ENCODE measurements around the gene ZNF302.
A peak's percentile ranks its signal among the peaks of the same experiment; 100 is the strongest.
"Not testable (repeated sequence)": the region's sequence is repeated elsewhere in the genome, so short reads cannot be mapped to it uniquely, and the experiment has no call there.

The ZNF302 gene

DNA sequence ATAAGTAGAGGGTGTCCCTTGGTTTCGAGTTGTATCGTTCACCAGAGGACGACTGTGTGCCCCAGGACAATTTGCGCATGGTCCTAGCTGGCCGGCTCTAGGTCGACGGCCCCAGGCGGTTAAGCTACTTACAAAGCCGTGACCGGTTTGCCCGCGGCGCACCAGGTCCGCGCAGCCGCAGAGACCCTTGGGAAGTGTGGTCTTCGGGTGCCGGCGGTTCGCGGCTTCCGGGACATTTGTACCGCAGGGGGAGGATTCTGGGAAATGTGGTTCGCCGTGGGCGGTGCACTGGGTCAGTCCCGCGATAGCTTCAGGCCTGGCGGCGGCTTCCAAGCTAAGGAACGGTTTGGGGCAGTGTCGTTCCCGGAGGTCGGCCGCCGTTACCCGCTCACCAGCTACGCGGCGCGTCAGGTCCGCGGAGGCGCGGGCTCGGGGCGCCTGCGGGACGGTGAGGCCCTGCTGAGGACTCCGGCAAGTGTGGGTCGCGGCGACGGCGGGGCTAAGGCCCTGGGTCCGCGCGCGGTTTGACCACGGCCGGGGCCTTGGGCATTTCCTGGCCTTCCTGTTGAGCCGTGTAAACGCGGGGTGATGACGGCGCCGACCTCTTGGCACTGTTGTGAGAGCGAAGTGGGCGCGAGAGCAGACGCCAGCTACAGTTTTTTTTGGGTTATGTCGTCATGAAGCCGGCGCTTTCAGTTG lies at the start of gene ZNF302:
ZNF302 (plus strand) TSS at position 293 of the 699 bp plus-strand sequence. CDS start 1,127 bp downstream, outside the sequence.
- DNase-seq = peak; percentile 89

DNA sequence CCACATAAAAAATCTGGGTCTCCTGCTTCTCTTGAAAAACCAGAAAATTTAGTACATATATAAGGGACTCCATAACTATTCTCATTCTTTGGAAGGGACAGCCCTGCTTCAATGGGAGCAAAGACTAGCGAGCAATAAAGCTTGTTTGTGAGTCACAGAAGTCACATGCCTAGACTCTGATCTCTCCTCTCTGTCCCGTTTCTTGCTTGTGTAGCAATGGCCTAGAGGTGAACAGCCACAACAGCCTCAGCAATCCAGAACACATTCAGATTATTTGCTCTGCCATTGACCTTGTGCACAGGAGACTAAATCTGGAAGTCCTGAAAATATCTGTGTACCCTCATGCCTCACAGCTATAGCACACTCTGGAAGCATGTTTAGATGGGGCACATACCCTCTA lies 43.7 kb upstream of the ZNF302 start:
- no peak for DNase-seq

DNA sequence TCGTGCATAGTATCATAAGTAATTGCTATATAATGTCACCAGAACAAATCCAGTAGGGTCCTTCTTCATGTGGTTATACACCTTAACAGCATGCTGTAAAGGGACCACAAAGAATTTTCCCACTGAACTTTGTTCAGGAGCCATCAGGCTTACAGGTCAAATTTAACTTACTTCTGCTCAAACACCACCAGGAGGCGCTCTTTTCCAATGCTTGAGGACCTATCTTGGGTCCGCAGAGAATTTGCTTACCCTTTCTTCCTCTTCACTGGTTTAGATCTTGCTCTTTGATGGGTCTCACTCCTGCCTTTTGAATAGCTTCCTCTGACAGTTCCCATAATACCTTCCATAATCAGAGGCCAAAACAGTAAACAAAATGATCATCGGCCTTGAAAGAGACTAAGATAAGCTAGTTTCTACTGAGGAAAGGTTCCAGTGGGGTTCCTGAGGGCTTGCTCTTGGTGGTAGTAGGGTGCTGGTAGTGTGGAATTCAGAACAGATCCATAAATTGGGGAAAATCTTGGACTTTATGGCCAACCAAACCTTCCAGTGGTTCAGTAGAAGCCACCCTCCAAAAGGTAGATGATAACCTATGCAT lies 37.9 kb upstream of the ZNF302 start:
- DNase-seq = no peak

DNA sequence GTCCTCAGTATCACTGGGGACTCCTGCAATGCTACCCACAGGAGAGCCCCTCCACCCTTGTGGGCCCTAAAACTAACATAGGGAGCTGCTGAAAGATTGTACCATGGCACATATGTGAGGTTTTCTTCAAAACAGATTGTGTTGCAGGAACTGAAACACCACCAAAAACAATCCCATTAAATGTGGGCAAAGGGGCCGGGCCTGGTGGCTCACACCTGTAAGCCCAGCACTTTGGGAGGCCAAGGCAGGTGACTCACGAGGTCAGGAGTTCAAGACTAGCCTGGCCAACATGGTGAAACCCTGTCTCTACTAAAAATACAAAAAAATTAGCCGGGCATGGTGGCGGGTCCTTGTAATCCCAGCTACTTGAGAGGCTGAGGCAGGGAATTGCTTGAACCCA lies 35.2 kb upstream of the ZNF302 start:
- DNase-seq = no peak

DNA sequence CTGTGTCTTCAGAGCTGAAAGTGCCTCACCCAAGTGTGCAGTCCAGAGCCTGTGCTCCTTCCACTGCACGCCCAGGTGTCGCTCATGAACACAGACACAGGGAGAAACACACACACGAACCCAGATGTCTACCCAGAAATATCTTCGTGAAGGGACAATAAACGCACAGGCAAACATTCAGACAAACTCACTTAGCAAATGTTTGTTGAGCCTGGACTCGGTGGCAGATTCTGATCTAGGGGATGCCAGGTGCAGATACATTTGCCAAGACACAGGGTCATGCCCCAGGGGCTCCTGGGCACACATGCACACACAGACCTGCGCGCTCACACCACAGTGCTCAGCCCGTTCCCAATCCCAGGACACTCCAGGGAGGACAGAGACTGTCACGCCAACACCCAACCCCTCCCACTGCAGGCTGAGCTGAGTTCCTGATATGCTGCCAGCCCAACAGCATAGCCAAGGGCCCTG lies 32.5 kb upstream of the ZNF302 start:
- no peak for DNase-seq

DNA sequence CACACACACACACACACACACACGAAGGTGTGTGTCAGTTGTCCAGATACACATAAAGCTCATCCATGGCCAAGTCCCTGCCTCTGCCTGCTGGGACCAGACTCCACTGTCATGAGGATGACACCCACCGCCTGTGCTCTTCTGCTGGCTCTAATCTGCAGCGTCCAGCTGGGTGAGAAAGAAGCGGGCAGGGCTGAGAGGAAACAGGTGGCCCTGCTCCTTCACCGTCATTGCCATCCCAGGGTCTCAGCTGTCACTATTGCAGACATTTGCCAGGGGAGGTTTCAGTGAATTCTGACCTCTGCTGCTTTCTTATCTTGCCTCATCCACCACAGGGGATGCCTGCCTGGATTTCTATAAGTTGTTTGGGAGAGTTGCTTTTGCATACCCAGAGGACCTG lies 31.9 kb upstream of the ZNF302 start:
- no peak for DNase-seq

DNA sequence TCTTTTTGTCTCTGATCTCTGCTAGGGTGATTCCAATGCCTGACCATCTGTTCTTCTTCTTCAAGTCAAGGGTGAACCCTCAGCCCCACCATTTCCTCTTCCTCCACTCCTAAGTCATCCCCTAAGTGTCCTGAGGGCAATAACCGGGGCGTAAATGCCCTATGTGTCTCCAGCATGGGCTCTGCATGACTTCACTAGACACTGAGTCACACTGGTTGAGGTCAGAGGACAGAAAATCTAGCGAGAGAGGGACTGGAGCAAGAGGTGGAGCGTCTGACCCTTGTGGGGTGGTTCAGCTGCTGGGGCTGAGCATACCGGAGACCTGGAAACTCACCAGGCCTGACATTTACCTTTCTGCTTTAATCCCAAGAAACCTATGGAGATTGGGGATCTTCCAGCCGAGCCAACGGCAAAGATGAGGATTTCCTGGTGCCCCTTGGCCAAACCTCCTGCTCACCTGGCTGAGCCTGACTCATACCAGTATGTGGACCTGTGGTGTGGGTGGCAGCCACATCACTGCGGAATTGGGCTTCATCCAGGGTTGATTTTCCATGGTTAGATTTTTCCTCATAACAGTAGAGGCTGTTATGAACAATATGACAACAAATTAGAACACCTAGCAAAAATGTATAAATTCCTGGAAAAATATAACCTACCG lies 27.5 kb upstream of the ZNF302 start:
- no peak for DNase-seq

DNA sequence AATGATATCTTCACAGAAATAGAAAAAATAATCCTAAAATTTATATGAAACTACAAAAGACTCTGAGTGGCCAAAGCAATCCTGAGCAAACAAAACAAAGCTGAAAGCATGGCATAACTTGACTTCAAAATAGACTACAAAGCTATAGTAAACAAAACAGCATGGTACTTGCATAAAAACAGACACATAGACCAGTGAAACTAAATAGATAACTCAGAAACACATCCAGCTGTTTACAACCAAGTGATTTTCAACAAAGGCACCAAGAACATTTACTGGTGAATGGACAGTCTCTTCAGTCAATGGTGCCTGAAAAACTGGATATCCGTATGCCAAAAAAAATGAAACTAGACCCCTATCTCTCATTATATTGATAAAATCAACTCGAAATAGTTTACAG lies 25.7 kb upstream of the ZNF302 start:
- DNase-seq = no peak

DNA sequence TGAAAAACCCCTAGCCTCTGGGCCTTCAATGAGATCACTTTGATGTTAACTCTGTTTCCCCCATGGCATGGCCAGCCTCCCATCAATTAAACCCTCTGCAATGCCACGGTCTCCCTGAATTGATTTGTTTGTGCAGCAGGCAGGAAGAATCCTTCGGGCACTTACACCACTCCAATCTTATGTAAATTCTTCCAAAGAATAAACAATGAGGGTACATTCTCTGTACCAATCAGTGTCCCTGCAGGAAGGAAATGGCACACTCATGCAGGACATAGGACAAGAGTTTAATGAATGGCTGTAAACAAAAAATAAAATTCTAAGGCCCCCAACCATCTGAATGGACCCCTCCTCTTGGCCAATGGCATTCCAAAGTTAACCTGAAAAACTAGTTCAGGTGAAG lies 22.7 kb upstream of the ZNF302 start:
- DNase-seq = no peak

DNA sequence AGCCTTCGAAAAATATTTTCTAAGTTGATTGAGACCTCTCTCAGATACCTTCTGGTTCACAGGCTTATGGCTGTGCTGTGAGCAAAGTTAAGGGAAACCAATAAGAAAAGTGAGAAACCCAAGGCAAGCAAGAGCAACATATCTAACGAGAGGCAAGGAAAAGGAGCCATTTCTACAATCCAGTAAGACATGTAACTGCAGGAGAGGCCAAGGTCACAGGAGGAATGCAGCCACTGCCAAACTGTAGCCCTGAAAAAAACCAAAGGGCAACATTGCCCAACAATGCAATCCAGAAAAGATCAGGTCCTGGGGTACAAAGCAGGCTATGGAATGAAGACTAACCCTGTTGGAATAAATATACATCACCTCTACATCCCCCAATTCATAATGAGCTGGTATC lies 21.8 kb upstream of the ZNF302 start:
- no peak for DNase-seq

DNA sequence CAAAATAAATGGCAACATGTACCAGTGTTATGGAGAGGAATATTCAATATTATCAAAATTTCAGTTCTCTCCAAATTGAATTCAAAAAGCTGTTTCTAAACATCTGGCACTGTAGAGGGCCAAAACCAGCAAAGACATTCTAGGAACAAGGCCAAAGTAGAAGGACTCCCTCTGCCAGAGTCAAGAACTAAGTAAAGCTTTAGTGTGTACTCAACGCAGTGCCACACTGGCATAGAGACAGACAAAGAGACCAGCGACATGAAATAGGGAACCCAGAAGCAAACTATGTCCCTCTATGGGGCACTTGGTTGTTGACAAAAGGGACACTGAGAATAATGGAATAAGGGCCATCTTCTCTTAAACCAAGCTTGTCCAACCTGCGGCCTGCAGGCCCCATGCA lies 16.1 kb upstream of the ZNF302 start:
- DNase-seq = no peak

DNA sequence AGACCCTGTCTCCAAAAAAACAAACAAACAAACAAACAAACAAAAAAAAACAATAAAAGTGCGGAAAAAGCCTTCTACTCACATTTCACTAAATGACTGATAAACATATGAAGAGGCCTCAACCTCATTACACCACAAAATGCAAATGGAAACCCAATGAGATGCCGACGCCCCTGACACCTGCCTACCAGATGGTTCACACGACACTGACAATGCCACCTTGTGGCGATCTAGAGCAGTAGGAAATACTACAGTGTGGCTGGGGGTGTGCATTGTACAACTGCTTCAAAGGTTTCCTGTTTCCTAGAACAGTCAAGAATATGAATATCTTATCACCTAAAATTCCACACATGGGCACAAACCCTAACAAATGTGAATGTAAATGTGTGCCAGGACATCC lies 14.6 kb upstream of the ZNF302 start:
- no peak for DNase-seq

DNA sequence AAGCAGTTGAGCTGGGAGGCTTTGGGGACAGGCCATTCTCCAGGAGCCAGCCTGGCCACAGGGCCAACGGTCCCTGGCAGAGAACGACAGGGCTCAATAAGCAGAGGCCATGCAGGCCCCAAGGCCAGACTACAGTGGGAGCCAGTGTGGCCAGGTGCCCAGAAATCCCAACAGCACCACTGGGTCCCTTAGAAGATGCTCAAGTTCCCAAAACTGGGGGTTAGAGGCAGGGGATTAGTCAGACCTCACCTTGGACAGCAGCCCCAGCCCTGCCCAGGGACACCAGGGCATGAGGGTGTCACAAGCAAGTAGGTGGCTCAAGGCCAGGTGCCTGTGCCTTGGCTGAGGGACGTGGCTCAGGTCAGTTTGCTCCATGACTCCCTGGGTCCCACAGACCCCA lies 13.3 kb upstream of the ZNF302 start:
- DNase-seq = no peak

DNA sequence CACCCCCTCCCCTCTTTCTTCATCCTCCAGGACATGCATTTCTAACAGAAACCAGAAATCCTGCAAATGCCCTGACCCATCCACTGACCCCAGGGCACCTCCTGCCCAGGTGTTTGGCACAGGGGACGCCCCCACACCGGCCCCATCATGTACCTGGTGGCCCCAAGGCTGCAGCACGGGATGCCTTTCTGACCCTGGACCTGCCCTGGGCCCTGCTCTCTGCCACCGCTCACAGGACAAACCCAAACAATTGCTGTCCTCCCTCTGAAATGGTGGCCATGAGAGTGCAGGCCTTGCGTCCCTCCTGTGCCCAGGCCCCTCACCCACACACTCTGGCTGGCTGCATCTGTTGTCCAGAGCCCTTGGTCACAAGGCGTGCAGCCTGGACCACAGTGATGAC lies 12.6 kb upstream of the ZNF302 start:
- no peak for DNase-seq

DNA sequence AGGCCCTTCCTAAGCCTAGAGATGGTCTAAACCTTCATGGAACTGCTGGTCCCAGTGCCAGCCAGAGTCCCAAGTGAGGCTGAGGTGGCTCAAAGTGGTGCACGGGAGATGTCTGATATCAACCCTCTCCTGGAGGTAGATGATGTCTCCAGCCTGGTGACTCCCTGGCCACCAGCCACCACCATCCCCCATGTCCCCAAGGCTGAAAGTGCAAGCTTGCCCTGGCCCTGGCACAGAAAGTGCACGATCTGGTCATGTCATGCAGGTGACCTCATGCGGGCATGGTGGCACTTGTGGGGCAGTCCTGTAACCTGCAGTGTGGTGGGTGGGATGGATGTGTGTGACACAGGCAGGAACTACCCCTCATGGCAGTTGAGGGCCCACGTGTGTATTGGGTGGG lies 12.2 kb upstream of the ZNF302 start:
- not testable (repeated sequence) for DNase-seq

DNA sequence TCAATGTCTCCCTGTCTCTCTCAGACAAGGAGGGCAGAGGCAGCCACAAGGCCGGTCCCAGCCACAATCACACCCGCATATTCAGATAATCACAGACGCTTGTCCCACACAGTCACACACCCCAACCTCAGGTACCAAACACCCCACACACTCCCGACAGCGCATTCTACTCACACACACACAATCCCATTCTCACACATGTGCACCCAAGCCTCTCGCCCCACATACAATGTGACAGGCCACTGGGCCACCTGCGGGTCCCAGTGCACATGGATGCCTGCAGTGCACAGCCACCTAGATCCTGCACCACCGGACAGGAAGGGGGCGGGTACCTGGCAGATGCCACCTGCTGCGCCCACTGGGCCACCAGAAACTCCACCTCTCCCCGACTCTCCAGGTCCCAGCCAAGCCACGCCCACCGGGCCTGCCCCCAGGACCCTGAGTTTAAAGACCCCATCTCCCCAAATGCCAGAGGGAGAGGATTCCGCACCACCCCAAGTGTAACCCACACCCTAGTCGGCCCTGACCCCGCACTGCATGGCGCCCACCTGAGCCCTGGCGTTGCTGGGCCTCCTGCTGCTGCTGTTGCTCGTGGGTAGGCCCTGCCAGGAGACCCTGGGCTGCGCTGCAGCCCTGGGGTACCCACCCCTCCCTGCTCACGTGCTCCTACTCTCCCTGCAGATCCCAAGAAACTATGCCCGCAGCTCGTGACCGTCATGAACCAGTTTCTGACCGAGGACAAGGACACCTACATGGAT lies 11.1 kb upstream of the ZNF302 start:
- no peak for DNase-seq

DNA sequence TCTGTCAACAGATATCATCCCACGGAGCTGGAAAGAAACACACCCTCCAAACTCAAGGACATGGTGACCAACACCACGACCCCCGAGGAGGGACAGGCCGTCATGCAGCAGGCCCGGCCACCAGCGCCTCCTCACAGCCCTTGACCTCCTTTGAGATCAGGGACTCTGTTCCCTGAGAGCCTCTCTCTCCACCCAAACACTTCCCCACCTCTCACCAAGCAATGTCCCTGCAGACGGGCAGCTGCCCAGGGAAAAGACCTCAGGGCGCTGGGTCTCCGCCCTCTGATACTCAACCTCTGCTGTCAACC lies 10.6 kb upstream of the ZNF302 start:
- no peak for DNase-seq

DNA sequence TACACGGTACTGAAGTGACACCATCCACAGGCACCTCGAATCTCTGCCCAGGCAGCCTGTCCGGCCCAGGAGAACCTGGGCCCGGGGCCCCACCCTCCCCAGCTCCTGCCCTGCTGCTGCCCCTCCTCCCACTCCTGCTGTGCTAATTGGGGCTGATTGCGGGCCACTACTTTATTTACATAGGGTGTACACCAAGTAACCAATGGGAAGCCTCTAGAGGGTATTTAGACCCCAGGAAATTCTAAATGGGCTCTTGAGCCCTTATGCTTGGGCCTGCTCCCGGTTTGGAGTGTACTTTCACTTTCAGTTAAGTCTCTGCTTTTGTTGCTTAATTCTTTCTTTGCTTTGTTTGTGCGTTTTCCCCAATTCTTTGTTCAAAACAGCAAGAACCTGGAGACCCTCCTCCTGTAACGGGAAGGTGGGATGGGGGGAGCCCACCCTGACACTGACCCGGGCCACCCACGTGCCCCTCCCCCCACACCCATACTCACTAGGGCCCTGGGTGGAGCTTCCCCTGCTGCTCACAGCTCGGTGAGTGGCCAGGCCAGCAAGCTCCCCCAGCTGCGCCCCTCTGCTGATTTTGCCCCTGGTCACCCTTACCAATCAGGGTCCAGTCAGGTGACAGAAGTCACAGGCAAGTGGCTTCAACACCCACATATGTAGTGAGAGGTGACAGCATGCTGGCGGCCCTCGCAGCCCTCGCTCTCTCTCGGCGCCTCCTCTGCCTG lies 10.0 kb upstream of the ZNF302 start:
- no peak for DNase-seq

DNA sequence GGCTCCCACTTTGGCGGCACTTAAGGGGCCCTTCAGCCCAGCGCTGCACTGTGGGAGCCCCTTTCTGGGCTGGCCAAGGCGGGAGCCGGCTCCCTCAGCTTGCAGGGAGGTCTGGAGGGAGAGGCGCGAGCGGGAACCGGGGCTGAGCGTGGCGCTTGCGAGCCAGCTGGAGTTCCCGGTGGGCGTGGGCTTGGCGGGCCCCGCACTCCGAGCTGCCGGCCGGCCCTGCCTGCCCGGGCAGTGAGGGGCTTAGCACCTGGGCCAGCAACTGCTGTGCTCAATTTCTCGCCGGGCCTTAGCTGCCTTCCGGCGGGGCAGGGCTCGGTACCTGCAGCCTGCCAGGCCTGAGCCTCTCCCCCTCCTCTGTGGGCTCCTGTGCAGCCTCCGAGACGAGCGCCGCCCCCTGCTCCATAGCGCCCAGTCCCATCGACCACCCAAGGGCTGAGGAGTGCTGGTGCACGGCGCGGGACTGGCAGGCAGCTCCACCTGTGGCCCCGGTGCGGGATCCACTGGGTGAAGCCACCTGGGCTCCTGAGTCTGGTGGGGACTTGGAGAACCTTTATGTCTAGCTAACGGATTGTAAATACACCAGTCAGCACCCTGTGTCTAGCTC lies 9.3 kb upstream of the ZNF302 start:
- not testable (repeated sequence) for DNase-seq

DNA sequence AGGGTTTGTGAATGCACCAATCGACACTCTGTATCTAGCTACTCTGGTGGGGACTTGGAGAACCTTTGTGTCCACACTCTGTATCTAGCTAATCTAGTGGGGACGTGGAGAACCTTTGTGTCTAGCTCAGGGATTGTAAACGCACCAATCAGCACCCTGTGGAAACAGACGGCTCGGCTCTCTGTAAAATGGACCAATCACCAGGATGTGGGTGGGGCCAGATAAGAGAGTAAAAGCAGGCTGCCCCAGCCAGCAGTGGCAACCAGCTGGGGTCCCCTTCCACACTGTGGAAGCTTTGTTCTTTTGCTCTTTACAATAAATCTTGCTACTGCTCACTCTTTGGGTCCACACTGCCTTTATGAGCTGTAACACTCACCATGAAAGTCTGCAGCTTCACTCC lies 8.8 kb upstream of the ZNF302 start:
- not testable (repeated sequence) for DNase-seq

DNA sequence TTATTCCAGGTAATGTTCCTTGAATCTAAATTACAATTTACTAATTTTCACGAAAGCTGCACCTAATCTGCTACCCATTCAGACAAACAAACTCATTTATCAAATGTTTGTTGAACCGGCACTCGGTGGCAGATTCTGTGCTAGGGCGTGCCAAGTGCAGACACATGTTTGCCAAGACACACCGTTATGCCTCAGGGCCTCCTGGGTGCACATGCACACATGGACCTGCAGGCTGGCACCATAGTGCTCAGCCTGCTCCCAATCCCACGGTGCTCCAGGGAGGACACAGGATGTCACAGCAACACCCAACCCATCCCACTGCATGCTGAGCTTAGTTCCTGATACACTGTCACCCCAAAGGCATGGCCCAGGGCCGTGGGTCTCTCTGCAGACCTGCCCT lies 8.2 kb upstream of the ZNF302 start:
- DNase-seq = no peak

DNA sequence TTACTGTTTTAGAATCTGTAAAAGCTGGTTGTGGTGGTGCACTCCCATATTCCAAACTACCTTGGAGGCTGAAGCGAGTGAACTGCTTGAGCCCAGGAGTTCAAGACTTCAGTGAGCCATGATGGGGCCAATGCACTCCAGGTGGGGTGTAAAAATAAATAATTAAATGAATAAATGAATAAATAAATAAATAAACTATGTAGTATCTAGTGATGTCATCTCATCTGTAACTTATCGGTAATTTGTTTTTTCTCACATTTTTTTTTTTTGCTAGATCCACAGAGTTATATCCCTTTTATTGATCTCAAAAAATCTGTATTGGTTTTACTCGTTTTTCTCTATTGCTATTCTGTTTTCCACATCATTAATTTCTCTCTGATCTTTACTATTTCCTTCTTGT lies 5.5 kb upstream of the ZNF302 start:
- no peak for DNase-seq

DNA sequence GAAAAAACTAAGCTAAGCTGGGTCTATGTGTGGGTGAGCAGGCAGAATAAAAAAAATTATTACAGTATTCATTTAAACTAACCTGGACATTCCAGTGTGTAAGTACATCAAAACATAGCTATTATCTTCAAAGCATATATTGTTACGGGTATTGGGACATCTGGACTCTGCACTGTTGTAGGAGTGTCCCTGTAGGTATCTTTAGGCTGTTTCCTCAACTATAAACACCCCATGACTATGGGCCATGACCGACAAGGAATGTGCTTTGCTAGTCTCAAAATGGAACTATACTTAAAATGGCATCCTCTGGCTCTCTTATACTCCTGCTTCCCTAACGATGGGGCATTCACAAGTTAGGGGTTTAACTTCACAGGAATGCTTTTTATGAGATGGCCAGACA lies 3.9 kb upstream of the ZNF302 start:
- no peak for DNase-seq

All from NCI-H510A (cell line).